Measurements from ENCODE around the gene KRT77.

GRCh38 chr12:52649066-52649465 lies 54.3 kb downstream of the KRT77 start:
- TF ChIP-seq CTCF (IDR thresholded peaks at IDR 0.05) (no peak), POLR2A (IDR thresholded peaks at IDR 0.05) (no peak)

Measured in lower leg skin (tissue), 3 donors.